Suprapubic skin (tissue), 4 donors: Measurements from ENCODE around the gene SLC37A2.

Experiments used
- CTCF ChIP-seq, 2 donors: fragments of 200-600 bp in 1 of 2; fragments of 450-650 bp in 1 of 2; sonication (generic) in 1 of 2; IDR thresholded peaks; one replicate each; pipeline ENCODE4 v1.5.1; 2016 to 2019; ENCODE audit warnings: antibody characterized with exemption in 2 of 2, mild to moderate bottlenecking in 1 of 2, moderate library complexity in 1 of 2
- EP300 ChIP-seq: sonication (generic); formaldehyde crosslinking; IDR thresholded peaks from one replicate; pipeline ENCODE4 v1.6.1; 2017; ENCODE audit warnings: antibody characterized with exemption
- POLR2AphosphoS5 ChIP-seq, 3 donors: sonication (generic); formaldehyde crosslinking; IDR thresholded peaks; one replicate each; pipeline ENCODE4 v1.6.1; 2017; ENCODE audit warnings: antibody characterized with exemption in 3 of 3

- TF ChIP-seq CTCF (IDR thresholded peaks at IDR 0.05) (peak in 1 of 2 donors; percentile 29), POLR2AphosphoS5 (IDR thresholded peaks at IDR 0.05) (no peak), EP300 (no peak)
Observed at GRCh38 chr11:125062931-125063428, at the start of gene SLC37A2.
